ENCODE results near the gene CST3. TPM values are rescaled to one million over a fixed set of nuclear protein-coding genes. Genes with fewer than 3 reads are reported as not detected.
"Not testable (repeated sequence)": the region's sequence is repeated elsewhere in the genome, so short reads cannot be mapped to it uniquely, and the experiment has no call there.

The CST3 gene
- total RNA-seq, 1 donor from 2014 or later: 163 TPM

- DNase-seq (ENCODE audit: low read depth, low spot score): no peak
Measured at GRCh38 chr20:23662276-23662870, 24.6 kb upstream of the CST3 start.

GRCh38 chr20:23661002-23661429, 23.3 kb upstream of the CST3 start:
- DNase-seq (ENCODE audit: low read depth, low spot score): no peak

- no peak for DNase-seq (ENCODE audit: low read depth, low spot score)
Measured at GRCh38 chr20:23659989-23660837, 22.5 kb upstream of the CST3 start.

- not testable (repeated sequence) for DNase-seq (ENCODE audit: low read depth, low spot score)
Measured at GRCh38 chr20:23659610-23659988, 21.8 kb upstream of the CST3 start.

GRCh38 chr20:23658989-23659609, 21.3 kb upstream of the CST3 start:
- no peak for DNase-seq (ENCODE audit: low read depth, low spot score)

GRCh38 chr20:23658336-23658735, 20.6 kb upstream of the CST3 start:
- DNase-seq (ENCODE audit: low read depth, low spot score): no peak

- no peak for DNase-seq (ENCODE audit: low read depth, low spot score)
Measured at GRCh38 chr20:23657202-23657601, 19.4 kb upstream of the CST3 start.

GRCh38 chr20:23656372-23656771, 18.6 kb upstream of the CST3 start:
- DNase-seq (ENCODE audit: low read depth, low spot score): no peak

GRCh38 chr20:23655491-23656211, 17.9 kb upstream of the CST3 start:
- no peak for DNase-seq (ENCODE audit: low read depth, low spot score)

GRCh38 chr20:23654717-23655116, 17.0 kb upstream of the CST3 start:
- no peak for DNase-seq (ENCODE audit: low read depth, low spot score)

- DNase-seq (ENCODE audit: low read depth, low spot score): no peak
Measured at GRCh38 chr20:23654000-23654399, 16.2 kb upstream of the CST3 start.

GRCh38 chr20:23653400-23653938, 15.7 kb upstream of the CST3 start:
- DNase-seq (ENCODE audit: low read depth, low spot score): no peak

GRCh38 chr20:23652926-23653325, 15.2 kb upstream of the CST3 start:
- DNase-seq (ENCODE audit: low read depth, low spot score): no peak

GRCh38 chr20:23652371-23652770, 14.6 kb upstream of the CST3 start:
- DNase-seq (ENCODE audit: low read depth, low spot score): no peak

- no peak for DNase-seq (ENCODE audit: low read depth, low spot score)
Measured at GRCh38 chr20:23651117-23651516, 13.4 kb upstream of the CST3 start.

GRCh38 chr20:23649830-23650417, 12.2 kb upstream of the CST3 start:
- DNase-seq (ENCODE audit: low read depth, low spot score): no peak

GRCh38 chr20:23649242-23649641, 11.5 kb upstream of the CST3 start:
- no peak for DNase-seq (ENCODE audit: low read depth, low spot score)

- DNase-seq (ENCODE audit: low read depth, low spot score): no peak
Measured at GRCh38 chr20:23647346-23647745, 9.6 kb upstream of the CST3 start.

GRCh38 chr20:23646106-23646873, 8.5 kb upstream of the CST3 start:
- no peak for DNase-seq (ENCODE audit: low read depth, low spot score)

- DNase-seq (ENCODE audit: low read depth, low spot score): no peak
Measured at GRCh38 chr20:23645575-23645974, 7.8 kb upstream of the CST3 start.
